Activated T-helper 9 cell treated with anti-CD3 and anti-CD28 coated beads, Interleukin-2, amount 50 U/mL, for 16 hours (primary cell): ENCODE data around the gene EXD3.

Source experiments
- DNase-seq: peaks from one replicate; pipeline ENCODE4 v3.0.0-alpha.2; 2020; ENCODE audit warnings: low read depth

The EXD3 gene

DNA sequence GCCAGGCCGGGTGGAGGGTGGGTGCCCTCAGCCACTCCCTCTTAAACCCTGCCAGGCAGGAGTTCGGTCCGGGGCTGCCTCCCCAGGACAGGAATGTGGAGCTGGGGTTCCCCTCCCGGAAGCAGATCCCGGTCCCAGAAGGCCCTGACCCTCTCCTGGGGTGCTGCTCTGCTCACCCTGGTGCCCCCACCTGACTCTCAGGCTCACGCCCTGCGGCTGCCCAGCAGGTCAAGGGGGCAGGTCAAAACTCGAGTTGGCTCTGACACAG is 117.2 kb downstream of the EXD3 start:
- DNase-seq = no peak

DNA sequence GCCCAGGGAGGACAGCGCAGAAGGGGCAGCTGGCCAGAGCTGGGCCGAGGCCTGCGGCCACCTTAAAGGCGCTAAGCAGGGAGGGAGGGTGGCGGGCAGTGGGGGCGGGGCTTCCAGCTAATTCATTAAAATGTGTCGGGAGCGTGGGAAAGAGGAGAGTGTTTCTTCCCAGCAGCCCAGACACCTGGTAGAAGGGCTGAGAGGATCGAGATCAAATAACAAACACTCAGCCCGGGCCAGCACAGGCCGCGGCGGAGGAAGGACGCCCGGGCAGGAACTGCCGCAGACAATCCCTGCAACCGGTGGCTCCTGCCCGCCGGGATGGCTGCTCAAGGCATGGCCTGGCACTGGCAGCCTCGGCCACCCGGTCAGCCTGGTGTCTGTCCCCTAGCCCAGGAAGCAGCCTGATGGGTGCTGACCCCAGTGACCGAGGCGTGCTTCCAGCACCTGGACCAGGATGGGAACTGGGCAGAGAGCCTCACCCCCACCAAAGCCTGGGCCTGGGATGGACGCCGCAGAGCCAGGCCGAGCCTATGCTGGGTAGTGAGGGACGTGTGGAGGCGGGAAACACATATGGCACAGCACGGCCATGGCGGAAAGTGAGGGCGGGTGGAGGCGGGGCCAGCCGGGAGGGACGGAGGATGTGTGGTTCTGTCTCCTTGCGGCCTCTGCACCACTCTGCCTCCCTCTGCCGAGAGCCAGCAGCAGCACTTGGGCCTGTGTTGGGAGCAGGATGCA is 117.7 kb downstream of the EXD3 start:
- peak; percentile 44 for DNase-seq

DNA sequence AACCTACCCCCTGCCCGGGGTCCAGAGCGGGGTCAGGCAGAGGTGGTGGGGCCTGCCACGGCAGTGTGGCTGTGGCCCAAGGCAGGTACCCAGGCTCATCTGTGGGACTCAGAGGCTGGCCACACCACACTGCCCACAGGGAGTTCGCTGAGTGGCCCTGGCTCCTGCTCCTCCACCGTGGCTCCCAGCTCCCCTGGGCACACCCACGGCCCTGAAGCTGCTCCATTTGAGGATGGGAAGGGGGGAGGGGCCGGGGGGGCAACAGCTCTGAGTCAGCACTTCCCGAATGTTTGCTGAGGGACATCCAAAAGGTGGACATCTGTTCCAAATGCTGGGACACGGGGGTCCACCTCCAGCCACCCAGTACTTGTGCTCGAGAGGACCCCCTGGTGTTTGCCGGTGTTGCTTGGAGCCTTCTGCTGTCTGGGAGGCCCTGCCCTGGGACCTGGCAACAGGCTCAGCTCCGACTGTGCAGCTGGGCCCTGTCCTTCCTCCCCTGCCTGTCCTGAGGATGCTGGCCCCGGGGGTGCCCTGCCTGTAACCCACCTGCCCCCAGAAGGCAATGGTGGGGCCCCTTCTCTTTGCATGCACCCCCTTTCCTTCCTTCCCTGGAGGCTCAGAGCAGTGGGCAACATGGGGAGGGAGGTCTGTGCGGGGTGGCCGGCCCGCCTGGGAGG is 118.4 kb downstream of the EXD3 start:
- DNase-seq = no peak

GRCh38 chr9:137303893-137304382 is 119.0 kb downstream of the EXD3 start:
- DNase-seq = no peak

DNA sequence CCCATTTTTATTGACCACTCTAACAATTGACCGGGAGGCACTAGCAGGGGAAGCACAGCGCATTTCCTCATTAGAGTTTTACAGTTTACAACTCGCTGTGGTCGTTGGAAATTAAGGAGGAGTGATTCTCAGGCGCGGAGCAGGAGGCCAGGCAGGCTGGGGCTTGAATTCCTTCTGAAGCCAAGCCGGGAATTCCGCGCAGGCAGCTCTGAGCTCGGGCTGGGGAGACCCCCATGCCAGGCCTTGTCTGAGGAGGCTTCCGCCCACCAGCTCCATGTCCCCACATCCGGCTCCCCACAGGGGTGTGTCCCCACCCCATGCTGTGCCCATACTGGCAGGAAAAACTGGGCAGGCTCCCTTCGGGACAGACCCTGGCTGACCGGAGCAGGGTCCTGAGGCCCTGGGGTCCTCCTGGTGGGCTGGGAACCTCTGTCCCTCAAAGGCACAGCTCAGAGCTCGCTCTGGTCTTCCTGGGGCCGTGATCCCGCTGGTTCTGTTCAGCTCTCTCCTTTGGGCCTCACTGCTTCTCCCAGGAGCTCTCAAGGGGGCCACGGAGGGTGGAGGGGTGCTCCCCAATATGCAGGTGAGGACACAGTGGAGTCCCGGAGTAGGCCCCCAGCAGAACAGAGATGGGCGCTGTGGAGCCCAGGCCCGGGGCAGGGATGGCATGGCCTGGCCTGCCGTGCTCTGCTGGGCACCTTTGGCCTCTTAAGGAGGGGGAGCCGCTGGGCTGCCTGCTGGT is 119.6 kb downstream of the EXD3 start:
- no peak for DNase-seq

- no peak for DNase-seq
Measured at GRCh38 chr9:137302449-137303150, 120.4 kb downstream of the EXD3 start.

GRCh38 chr9:137302118-137302448 is 120.9 kb downstream of the EXD3 start, which contains the start of gene NRARP:
Gene NRARP (minus strand): TSS chr9:137302271. CDS start chr9:137301928, 343 bp downstream.
- DNase-seq = peak; percentile 90

GRCh38 chr9:137301081-137301947 is 121.6 kb downstream of the EXD3 start:
- no peak for DNase-seq

GRCh38 chr9:137300567-137301080 is 122.3 kb downstream of the EXD3 start:
- DNase-seq = no peak

DNA sequence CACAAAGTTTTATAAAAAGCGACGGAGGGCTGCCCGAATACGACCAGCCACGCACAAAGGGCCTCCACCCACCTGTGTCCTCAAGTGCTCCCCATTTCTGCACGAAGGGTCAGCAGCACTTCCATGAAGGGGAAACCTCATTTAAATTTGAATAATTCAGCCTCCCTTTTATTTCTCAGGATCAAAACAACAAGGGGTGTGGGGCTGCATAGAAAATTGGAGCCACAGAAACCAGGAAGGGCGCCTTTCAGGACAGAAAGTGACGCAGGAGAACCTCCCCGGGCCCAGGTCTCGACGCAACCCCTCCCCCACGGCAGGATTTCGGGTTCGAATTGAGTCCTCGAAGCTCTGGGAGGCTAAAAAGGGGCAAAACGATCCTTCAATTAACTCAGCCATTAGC is 123.0 kb downstream of the EXD3 start:
- no peak for DNase-seq

DNA sequence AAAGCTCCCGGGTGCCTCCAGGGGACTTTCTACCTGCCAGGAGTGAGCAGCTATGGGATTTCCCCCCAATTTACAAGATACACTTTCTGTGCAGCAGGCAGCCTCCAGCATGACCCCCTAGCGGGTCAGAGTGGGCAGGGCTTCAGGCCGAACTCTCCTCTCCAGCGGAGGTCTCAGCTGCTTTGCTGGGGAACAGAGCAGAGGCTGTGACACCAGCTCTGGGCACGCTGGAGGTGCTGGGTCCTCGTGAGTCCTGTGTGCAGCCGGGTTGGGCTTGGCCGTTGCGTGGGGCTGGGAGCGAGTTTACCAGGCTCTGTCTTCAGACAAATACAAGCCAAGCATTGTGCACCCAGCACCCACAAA is 123.8 kb downstream of the EXD3 start:
- DNase-seq = no peak

- no peak for DNase-seq
Measured at GRCh38 chr9:137298401-137299202, 124.4 kb downstream of the EXD3 start.

- no peak for DNase-seq
Measured at GRCh38 chr9:137297966-137298365, 125.0 kb downstream of the EXD3 start.

DNA sequence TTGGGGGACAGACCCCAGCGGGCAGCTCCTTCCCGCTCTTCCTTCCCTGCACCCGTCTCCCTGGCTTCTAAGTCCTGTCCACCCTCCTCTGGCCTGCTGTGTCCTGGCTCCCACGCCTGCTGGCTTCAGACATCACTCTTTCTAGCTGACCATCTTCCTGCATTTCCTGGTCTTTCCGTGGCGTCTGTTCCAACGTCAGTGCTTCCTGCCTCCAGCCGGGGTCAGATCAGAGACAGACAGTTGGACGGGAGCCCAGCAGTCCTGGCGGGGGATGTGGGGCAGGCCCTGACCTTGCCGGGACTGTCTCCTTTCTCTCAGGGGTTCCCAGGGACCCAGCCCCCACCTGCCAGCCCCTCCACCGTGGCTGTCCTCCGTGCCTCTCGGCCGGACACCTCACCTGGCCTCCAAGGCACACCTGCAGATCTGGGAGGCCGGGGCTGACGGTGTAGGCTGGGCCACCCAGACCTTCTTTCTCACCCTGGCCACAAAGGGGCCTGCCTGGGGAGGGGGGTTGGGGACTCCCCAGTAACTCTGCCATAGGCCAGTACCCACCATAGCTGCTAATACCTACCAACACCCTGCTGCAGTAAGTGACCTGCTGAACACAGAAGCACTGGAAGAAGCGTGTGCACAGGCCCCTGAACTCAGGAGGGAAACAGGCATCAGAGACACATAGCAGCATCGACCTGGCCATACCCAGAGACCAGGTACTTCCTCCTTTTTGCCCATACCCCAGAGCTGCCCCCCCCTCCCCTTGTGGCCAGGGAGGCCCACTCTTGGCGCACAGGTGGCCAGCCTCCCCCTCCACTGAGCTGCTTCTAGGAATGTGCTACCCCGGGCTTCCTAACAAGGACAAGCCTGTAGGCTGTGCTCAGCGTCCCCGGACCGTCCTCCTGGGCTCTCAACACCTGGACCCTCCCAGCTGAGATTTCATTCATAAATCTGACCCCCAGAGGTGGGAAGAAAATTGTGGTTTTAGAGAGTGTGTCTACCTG is 126.0 kb downstream of the EXD3 start:
- DNase-seq = no peak

GRCh38 chr9:137295849-137296669 is 126.9 kb downstream of the EXD3 start:
- no peak for DNase-seq

- peak; percentile 39 for DNase-seq
Measured at GRCh38 chr9:137295238-137295811, 127.6 kb downstream of the EXD3 start.

- DNase-seq = no peak
Measured at GRCh38 chr9:137294681-137295237, 128.2 kb downstream of the EXD3 start.
